Measurements from ENCODE around the gene MRPL24. TPM values are rescaled to one million over a fixed set of nuclear protein-coding genes. Genes with fewer than 3 reads are reported as not detected.
A peak's percentile ranks its signal among the peaks of the same experiment; 100 is the strongest.

Gene MRPL24
- total and polyA plus RNA-seq, 2 of the 13 experiments (the other 11 are each of a cell fraction or from before 2014, with no cell fraction given): 38.1 to 42.9 TPM

DNA sequence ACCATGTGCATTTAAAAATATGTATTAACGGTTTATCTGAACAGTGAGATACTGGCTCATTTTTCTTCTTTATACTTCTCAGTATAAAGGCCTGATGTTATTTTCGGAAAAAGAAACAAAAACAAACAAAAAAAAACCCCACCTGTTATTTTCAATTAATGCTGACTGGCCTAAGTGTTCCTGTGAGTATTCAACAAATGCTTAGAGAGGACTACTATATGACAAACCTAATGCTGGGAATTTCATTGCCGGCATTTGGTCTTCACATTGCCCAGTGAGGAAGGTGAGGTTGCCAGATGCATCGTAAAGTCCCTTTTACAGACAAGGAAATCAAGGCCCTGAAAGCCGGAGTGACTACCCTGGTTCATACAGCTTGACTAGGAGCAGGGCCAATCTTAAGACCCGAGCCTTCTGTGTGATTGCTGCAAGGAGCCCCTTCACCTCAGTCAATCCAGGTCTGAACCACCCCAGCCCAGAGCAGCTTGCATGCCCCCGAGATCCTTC is 599 bp downstream of the MRPL24 start:
- intact Hi-C loops (cut with micrococcal nuclease; ENCODE audit: unreplicated experiment): no loop called here
- H3K27ac ChIP-seq (ENCODE audit: extremely low read length, insufficient read depth, low read length): peak overlapping the region; percentile 83
- BruUV-seq (replicated peaks): TSS peak; percentile 26
- peaks cover 10 to 33% of the 10 kb centered on the region in 2 experiments; a peak in 4 of 5 replicates for H3K36me3 ChIP-seq (replicated peaks in 1 of 2; ENCODE audit: control insufficient read depth in 1 of 2, insufficient read depth in 2 of 2, low read length in 2 of 2)
- H3K79me2 ChIP-seq (ENCODE audit: insufficient read depth, low read length): peaks cover 11% of the 10 kb centered on the region
- FAIRE-seq: no peak
- H4K20me1 ChIP-seq (ENCODE audit: insufficient read depth, low read length): no peaks in the 10 kb centered on the region
- peaks cover 16% of the 10 kb centered on the region for H3K4me1 ChIP-seq (ENCODE audit: insufficient read depth, low read length)
- ATAC-seq: peak; percentile 1; the same call in 2 of the 3 replicates
- WGBS (ENCODE audit: low lambda C conversion rate): 11% methylated on average over 4 of the region's 7 CpGs
- DNase-seq (ENCODE audit: low spot score): no peak
- no peak overlapping the region for H2AFZ ChIP-seq (ENCODE audit: low read length)
- H3K4me2 ChIP-seq (ENCODE audit: low read depth, low read length): peak overlapping the region; percentile 98
- H3K9me3 ChIP-seq (ENCODE audit: low read length): no peaks in the 10 kb centered on the region
- ChIA-PET CTCF (ENCODE audit: low intra/inter-chr PET ratio, low total read pairs) (no interaction called here), POLR2A (interaction anchor here (0.7 to 3.3 kb wide), 9 partner anchors 8 to 79 kb away, joined by 3 to 125 read pairs (median 10); partner anchors contain the start of genes HDGF, ISG20L2, METTL25B and NES)
- 0 out of 2 replicates have a peak, but pooled peaks have one; percentile 10 for TF ChIP-seq NKX3-1 (CRISPR knock-in tag; IDR thresholded peaks at IDR 0.05)
- TF ChIP-seq ZNF724P (CRISPR knock-in tag; IDR thresholded peaks at IDR 0.05; ENCODE audit: borderline replicate concordance): 0 out of 2 replicates have a peak, but pooled peaks have one; percentile 14
- TF ChIP-seq, protein P1, sequence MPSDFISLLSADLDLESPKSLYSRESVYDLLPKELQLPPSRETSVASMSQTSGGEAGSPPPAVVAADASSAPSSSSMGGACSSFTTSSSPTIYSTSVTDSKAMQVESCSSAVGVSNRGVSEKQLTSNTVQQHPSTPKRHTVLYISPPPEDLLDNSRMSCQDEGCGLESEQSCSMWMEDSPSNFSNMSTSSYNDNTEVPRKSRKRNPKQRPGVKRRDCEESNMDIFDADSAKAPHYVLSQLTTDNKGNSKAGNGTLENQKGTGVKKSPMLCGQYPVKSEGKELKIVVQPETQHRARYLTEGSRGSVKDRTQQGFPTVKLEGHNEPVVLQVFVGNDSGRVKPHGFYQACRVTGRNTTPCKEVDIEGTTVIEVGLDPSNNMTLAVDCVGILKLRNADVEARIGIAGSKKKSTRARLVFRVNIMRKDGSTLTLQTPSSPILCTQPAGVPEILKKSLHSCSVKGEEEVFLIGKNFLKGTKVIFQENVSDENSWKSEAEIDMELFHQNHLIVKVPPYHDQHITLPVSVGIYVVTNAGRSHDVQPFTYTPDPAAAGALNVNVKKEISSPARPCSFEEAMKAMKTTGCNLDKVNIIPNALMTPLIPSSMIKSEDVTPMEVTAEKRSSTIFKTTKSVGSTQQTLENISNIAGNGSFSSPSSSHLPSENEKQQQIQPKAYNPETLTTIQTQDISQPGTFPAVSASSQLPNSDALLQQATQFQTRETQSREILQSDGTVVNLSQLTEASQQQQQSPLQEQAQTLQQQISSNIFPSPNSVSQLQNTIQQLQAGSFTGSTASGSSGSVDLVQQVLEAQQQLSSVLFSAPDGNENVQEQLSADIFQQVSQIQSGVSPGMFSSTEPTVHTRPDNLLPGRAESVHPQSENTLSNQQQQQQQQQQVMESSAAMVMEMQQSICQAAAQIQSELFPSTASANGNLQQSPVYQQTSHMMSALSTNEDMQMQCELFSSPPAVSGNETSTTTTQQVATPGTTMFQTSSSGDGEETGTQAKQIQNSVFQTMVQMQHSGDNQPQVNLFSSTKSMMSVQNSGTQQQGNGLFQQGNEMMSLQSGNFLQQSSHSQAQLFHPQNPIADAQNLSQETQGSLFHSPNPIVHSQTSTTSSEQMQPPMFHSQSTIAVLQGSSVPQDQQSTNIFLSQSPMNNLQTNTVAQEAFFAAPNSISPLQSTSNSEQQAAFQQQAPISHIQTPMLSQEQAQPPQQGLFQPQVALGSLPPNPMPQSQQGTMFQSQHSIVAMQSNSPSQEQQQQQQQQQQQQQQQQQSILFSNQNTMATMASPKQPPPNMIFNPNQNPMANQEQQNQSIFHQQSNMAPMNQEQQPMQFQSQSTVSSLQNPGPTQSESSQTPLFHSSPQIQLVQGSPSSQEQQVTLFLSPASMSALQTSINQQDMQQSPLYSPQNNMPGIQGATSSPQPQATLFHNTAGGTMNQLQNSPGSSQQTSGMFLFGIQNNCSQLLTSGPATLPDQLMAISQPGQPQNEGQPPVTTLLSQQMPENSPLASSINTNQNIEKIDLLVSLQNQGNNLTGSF (CRISPR knock-in tag; IDR thresholded peaks at IDR 0.05): no peak
- TF ChIP-seq ZNF629 (CRISPR knock-in tag; conservative IDR thresholded peaks at IDR 0.05): peak; percentile 63
- TF ChIP-seq MAFK (conservative IDR thresholded peaks at IDR 0.05 in 1 of 2, IDR thresholded peaks at IDR 0.05 in 1 of 2; ENCODE audit: low read length in 2 of 2): peak; percentile 51 to 69; a peak in 2 of 4 replicates
- TF ChIP-seq MAFF (IDR thresholded peaks at IDR 0.05; ENCODE audit: low read depth, low read length): peak; percentile 64; the same call in 1 of the 2 replicates
- no peak for TF ChIP-seq KLF11 (CRISPR knock-in tag; IDR thresholded peaks at IDR 0.05)
- H3K27me3 ChIP-seq (ENCODE audit: control insufficient read depth in 1 of 2, insufficient read depth in 2 of 2, low read length in 2 of 2): no peaks in the 10 kb centered on the region; a peak in 1 of 5 replicates
- in situ Hi-C loops (cut with HindIII; ENCODE audit: extremely low pct_ligation_motif_present, low pct_unique_long_range_greater_than_20kb): no loop called here
- peak overlapping the region; percentile 91 for H3K9ac ChIP-seq (ENCODE audit: insufficient read depth, low read depth, low read length)
- peak overlapping the region; percentile 78 to 93 (median 81) for H3K4me3 ChIP-seq (replicated peaks in 1 of 3; ENCODE audit: insufficient read depth in 1 of 3, low read depth in 2 of 3, low read length in 3 of 3)

Measured in HepG2 (cell line).